A549 (cell line): ENCODE measurements around the gene ST6GAL1. TPM values are rescaled to one million over a fixed set of nuclear protein-coding genes. Genes with fewer than 3 reads are reported as not detected.

Experiments
- ATAC-seq, 2 experiments: fragments of 200-7000 bp in 1 of 2; fragments of >200 bp in 1 of 2; cut with Nextera tagmentation in 1 of 2; cut with Tn5 transposase in 1 of 2; 3 replicates each; pipeline versions ENCODE4 v1.8.0 to v1.9.1; 2018 to 2020; ENCODE audit warnings: mild to moderate bottlenecking in 1 of 2, moderate library complexity in 1 of 2
- CTCF ChIA-PET: fragments of 300-600 bp; sonication (Branson Sonifier 250); formaldehyde crosslinking; extraction: SDS; loops from one replicate; lab custom pipeline; 2021; ENCODE audit warnings: antibody characterized with exemption, inconsistent platforms; lab: Yijun Ruan, JAX
- POLR2A ChIA-PET: fragments of 350-600 bp; formaldehyde crosslinking; extraction: SDS; loops from one replicate; lab custom pipeline; 2021; ENCODE audit warnings: antibody characterized with exemption, inconsistent platforms; lab: Yijun Ruan, JAX
- DNase-seq, 2 experiments: peaks; one replicate each; pipeline versions ENCODE4 v3.0.0 to v3.0.0-alpha.2; 2011 to 2016; ENCODE audit warnings: low read depth in 1 of 2, low spot score in 1 of 2
- FAIRE-seq: peaks from 2 replicates; lab custom pipeline; 2011; peaks lifted over from hg19 to GRCh38; lab: Jason Lieb, UNC
- H3K27ac ChIP-seq, 2 experiments: fragments of >200 bp; sonication (Bioruptor Twin); formaldehyde crosslinking; 3 replicates each; pipeline ENCODE4 v1.5.1; 2016 to 2017
- H3K4me1 ChIP-seq: fragments of >200 bp; sonication (Bioruptor Twin); formaldehyde crosslinking; 3 replicates; pipeline ENCODE4 v1.6.1; 2016
- H3K4me2 ChIP-seq: fragments of >200 bp; sonication (Bioruptor Twin); formaldehyde crosslinking; 3 replicates; pipeline ENCODE4 v1.6.1; 2016
- H3K4me3 ChIP-seq: fragments of >200 bp; sonication (Bioruptor Twin); formaldehyde crosslinking; 3 replicates; pipeline ENCODE4 v1.5.1; 2016
- H3K9me3 ChIP-seq: fragments of >200 bp; sonication (Bioruptor Twin); formaldehyde crosslinking; 3 replicates; pipeline ENCODE4 v1.6.1; 2016
- BHLHE40 ChIP-seq: IDR thresholded peaks from 2 replicates; pipeline ENCODE4 v1.6.1; 2012; ENCODE audit warnings: low read depth, low read length, inconsistent platforms
- CBX2 ChIP-seq: fragments of 200-600 bp; sonication (generic); IDR thresholded peaks from 2 replicates; pipeline ENCODE4 v1.6.1; 2016; ENCODE audit warnings: low read depth, mild to moderate bottlenecking, borderline replicate concordance
- CHD4 ChIP-seq: fragments of 200-600 bp; sonication (generic); IDR thresholded peaks from 2 replicates; pipeline ENCODE4 v1.6.1; 2016; ENCODE audit warnings: antibody characterized with exemption, mild to moderate bottlenecking, borderline replicate concordance
- ESRRA ChIP-seq: fragments of 150-350 bp; IDR thresholded peaks from 2 replicates; pipeline ENCODE4 v1.6.1; 2014; ENCODE audit warnings: mild to moderate bottlenecking, low read length, borderline replicate concordance
- FOSL2 ChIP-seq, 2 experiments: fragments of 450-650 bp in 1 of 2; fragments of >200 bp in 1 of 2; sonication (Bioruptor Twin) in 1 of 2; formaldehyde crosslinking; IDR thresholded peaks; 2 replicates each; pipeline versions ENCODE4 v1.5.0 to v1.6.1; 2016 to 2020; ENCODE audit warnings: mild to moderate bottlenecking in 1 of 2, moderate library complexity in 1 of 2
- GATA3 ChIP-seq: IDR thresholded peaks from 2 replicates; pipeline ENCODE4 v1.6.1; 2012; ENCODE audit warnings: borderline replicate concordance
- HOXB13 ChIP-seq: fragments of 250-450 bp; sonication (Bioruptor Pico); IDR thresholded peaks from 2 replicates; pipeline ENCODE4 v1.5.0; 2020; ENCODE audit warnings: low read depth, mild to moderate bottlenecking, moderate library complexity
- JUNB ChIP-seq: fragments of >200 bp; sonication (Bioruptor Twin); formaldehyde crosslinking; IDR thresholded peaks from 2 replicates; pipeline ENCODE4 v1.6.1; 2016
- KDM1A ChIP-seq: fragments of 200-600 bp; sonication (generic); IDR thresholded peaks from 2 replicates; pipeline ENCODE4 v1.6.1; 2016; ENCODE audit warnings: low read depth, mild to moderate bottlenecking
- MAFK ChIP-seq: fragments of 450-650 bp; IDR thresholded peaks from 2 replicates; pipeline ENCODE4 v1.6.1; 2014; ENCODE audit not compliant: partially characterized antibody
- MAZ ChIP-seq: fragments of 150-350 bp; IDR thresholded peaks from 2 replicates; pipeline ENCODE4 v1.6.1; 2014; ENCODE audit warnings: antibody characterized with exemption, low read depth, low read length, borderline replicate concordance
- MYC ChIP-seq: IDR thresholded peaks from 2 replicates; pipeline ENCODE4 v1.6.1; 2012; ENCODE audit warnings: mild to moderate bottlenecking, inconsistent platforms, low read length, improper control_type of control experiment, borderline replicate concordance
- NFE2L2 ChIP-seq: fragments of 150-350 bp; conservative IDR thresholded peaks from 2 replicates; pipeline ENCODE4 v1.6.1; 2014; ENCODE audit warnings: low read length
- NPAS2 ChIP-seq: fragments of 250-450 bp; sonication (Bioruptor Pico); IDR thresholded peaks from 2 replicates; pipeline ENCODE4 v1.8.0; 2022; ENCODE audit warnings: mild to moderate bottlenecking, moderate library complexity, borderline replicate concordance
- NR3C1 ChIP-seq: fragments of >200 bp; sonication (Bioruptor Twin); formaldehyde crosslinking; IDR thresholded peaks from 3 replicates; pipeline ENCODE4 v1.6.1; 2017
- POLR2A ChIP-seq: IDR thresholded peaks from 2 replicates; pipeline ENCODE4 v1.6.1; 2012; ENCODE audit warnings: mild to moderate bottlenecking, low read length
- POLR2AphosphoS2 ChIP-seq: conservative IDR thresholded peaks from 2 replicates; pipeline ENCODE4 v1.6.1; 2012; ENCODE audit warnings: low read length, improper control_type of control experiment, inconsistent platforms
- RFX5 ChIP-seq: fragments of 450-650 bp; IDR thresholded peaks from 2 replicates; pipeline ENCODE4 v1.7.1; 2014; ENCODE audit warnings: antibody characterized with exemption, mild to moderate bottlenecking, moderate library complexity
- RNF2 ChIP-seq: fragments of 200-600 bp; sonication (generic); IDR thresholded peaks from 2 replicates; pipeline ENCODE4 v1.6.1; 2016; ENCODE audit warnings: low read depth, mild to moderate bottlenecking, antibody characterized with exemption, moderate library complexity, borderline replicate concordance
- TFCP2L1 ChIP-seq: fragments of 250-450 bp; sonication (Bioruptor Pico); IDR thresholded peaks from 2 replicates; pipeline ENCODE4 v1.5.0; 2021; ENCODE audit warnings: mild to moderate bottlenecking
- TP53 ChIP-seq: fragments of 250-450 bp; sonication (Bioruptor Pico); IDR thresholded peaks from 2 replicates; pipeline ENCODE4 v1.5.0; 2021; ENCODE audit warnings: mild to moderate bottlenecking, moderate library complexity
- ZSCAN20 ChIP-seq: fragments of 250-450 bp; sonication (Bioruptor Pico); IDR thresholded peaks from 2 replicates; pipeline ENCODE4 v1.8.0; 2022; ENCODE audit warnings: mild to moderate bottlenecking, moderate library complexity
- WGBS: methylation state at CpG from one replicate; pipeline ENCODE4 v1.1.6; 2017; ENCODE audit errors: missing lambda C conversion rate; 5-methylcytosine and 5-hydroxymethylcytosine counted together
- polyA plus RNA-seq, 4 experiments: library from polyadenylated mRNA; depleted of rRNA in 3 of 4; stranded (reverse); fragments of >200 nt; fragmentation: RNase III in 1 of 4; extraction: RNeasy Plus Mini Kit Qiagen cat#74134 plus additional on column Dnase treatment in 1 of 4; gene quantifications; 2 replicates in 3 of 4; 3 replicates in 1 of 4; pipeline ENCODE4 v1.2.3, GENCODE V29; 2011 to 2017
- TF ChIP-seq, protein P1 (sequence below): fragments of 150-350 bp; IDR thresholded peaks from 2 replicates; pipeline ENCODE4 v1.6.1; 2014; ENCODE audit warnings: low read depth, mild to moderate bottlenecking, low read length
- TF ChIP-seq, protein P2 (sequence below): fragments of 200-600 bp; sonication (generic); IDR thresholded peaks from 2 replicates; pipeline ENCODE4 v1.6.1; 2016; ENCODE audit warnings: antibody characterized with exemption, mild to moderate bottlenecking, moderate library complexity
- TF ChIP-seq, protein P3 (sequence below): fragments of 250-450 bp; sonication (Bioruptor Pico); IDR thresholded peaks from 2 replicates; pipeline ENCODE4 v1.5.0; 2020; ENCODE audit warnings: low read depth, mild to moderate bottlenecking, moderate library complexity
- TF ChIP-seq, protein P4 (sequence below): fragments of >200 bp; sonication (Bioruptor Twin); formaldehyde crosslinking; IDR thresholded peaks from 2 replicates; pipeline ENCODE4 v1.6.1; 2016
- TF ChIP-seq, protein P5 (sequence below): fragments of >200 bp; sonication (Bioruptor Twin); formaldehyde crosslinking; IDR thresholded peaks from 3 replicates; pipeline ENCODE4 v1.6.1; 2016

ST6GAL1 gene
- polyA plus RNA-seq, 2 of the 4 experiments (the other 2 are of a cell fraction): 3.9 to 6.5 TPM

DNA sequence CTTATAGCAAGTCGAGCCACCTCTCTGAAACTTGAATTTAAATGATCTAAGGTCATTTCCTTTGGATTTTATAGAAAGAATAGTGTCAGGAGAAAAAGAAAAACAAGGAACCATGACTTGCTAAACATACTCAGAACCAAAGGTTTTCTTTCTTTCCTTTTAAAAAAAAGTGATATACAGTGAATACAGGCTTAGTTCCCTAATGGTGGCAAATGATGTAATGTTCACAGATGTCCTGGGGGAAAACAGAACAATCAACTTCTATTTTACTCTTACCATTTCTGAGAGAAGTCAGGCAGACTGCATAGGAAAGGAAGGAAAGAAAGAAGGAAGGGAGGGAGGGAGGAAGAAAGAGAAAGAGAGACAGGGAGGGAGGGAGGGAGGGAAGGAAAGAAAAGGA is 56.5 kb downstream of the ST6GAL1 start:
- no peaks in the 10 kb centered on the region for H3K9me3 ChIP-seq
- ChIA-PET CTCF (no interaction called here), POLR2A (no interaction called here)
- no peak for TF ChIP-seq POLR2A
- no peak for TF ChIP-seq MAZ
- TF ChIP-seq TP53 (CRISPR knock-in tag): no peak
- TF ChIP-seq NFE2L2: no peak
- TF ChIP-seq HOXB13 (CRISPR knock-in tag): no peak
- no peak for TF ChIP-seq POLR2AphosphoS2
- no peak for TF ChIP-seq GATA3
- no peak for TF ChIP-seq NPAS2 (CRISPR knock-in tag)
- TF ChIP-seq, protein P1, sequence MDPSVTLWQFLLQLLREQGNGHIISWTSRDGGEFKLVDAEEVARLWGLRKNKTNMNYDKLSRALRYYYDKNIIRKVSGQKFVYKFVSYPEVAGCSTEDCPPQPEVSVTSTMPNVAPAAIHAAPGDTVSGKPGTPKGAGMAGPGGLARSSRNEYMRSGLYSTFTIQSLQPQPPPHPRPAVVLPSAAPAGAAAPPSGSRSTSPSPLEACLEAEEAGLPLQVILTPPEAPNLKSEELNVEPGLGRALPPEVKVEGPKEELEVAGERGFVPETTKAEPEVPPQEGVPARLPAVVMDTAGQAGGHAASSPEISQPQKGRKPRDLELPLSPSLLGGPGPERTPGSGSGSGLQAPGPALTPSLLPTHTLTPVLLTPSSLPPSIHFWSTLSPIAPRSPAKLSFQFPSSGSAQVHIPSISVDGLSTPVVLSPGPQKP: no peak
- TF ChIP-seq JUNB: no peak
- no peak for TF ChIP-seq MAFK
- no peak for TF ChIP-seq ZSCAN20 (CRISPR knock-in tag)
- no peak for TF ChIP-seq CBX2
- TF ChIP-seq, protein P2, sequence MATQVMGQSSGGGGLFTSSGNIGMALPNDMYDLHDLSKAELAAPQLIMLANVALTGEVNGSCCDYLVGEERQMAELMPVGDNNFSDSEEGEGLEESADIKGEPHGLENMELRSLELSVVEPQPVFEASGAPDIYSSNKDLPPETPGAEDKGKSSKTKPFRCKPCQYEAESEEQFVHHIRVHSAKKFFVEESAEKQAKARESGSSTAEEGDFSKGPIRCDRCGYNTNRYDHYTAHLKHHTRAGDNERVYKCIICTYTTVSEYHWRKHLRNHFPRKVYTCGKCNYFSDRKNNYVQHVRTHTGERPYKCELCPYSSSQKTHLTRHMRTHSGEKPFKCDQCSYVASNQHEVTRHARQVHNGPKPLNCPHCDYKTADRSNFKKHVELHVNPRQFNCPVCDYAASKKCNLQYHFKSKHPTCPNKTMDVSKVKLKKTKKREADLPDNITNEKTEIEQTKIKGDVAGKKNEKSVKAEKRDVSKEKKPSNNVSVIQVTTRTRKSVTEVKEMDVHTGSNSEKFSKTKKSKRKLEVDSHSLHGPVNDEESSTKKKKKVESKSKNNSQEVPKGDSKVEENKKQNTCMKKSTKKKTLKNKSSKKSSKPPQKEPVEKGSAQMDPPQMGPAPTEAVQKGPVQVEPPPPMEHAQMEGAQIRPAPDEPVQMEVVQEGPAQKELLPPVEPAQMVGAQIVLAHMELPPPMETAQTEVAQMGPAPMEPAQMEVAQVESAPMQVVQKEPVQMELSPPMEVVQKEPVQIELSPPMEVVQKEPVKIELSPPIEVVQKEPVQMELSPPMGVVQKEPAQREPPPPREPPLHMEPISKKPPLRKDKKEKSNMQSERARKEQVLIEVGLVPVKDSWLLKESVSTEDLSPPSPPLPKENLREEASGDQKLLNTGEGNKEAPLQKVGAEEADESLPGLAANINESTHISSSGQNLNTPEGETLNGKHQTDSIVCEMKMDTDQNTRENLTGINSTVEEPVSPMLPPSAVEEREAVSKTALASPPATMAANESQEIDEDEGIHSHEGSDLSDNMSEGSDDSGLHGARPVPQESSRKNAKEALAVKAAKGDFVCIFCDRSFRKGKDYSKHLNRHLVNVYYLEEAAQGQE: no peak
- TF ChIP-seq, protein P3, sequence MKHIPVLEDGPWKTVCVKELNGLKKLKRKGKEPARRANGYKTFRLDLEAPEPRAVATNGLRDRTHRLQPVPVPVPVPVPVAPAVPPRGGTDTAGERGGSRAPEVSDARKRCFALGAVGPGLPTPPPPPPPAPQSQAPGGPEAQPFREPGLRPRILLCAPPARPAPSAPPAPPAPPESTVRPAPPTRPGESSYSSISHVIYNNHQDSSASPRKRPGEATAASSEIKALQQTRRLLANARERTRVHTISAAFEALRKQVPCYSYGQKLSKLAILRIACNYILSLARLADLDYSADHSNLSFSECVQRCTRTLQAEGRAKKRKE (CRISPR knock-in tag): no peak
- TF ChIP-seq ESRRA: no peak
- no peak for TF ChIP-seq BHLHE40
- peaks cover 8% of the 10 kb centered on the region for H3K4me1 ChIP-seq
- no peak overlapping the region for H3K4me3 ChIP-seq
- H3K27ac ChIP-seq: no peak overlapping the region
- FAIRE-seq (no peak), ATAC-seq (no peak), DNase-seq (no peak)
- 81% methylated on average over 1 of the region's 1 CpG for WGBS
- H3K4me2 ChIP-seq: no peak overlapping the region

DNA sequence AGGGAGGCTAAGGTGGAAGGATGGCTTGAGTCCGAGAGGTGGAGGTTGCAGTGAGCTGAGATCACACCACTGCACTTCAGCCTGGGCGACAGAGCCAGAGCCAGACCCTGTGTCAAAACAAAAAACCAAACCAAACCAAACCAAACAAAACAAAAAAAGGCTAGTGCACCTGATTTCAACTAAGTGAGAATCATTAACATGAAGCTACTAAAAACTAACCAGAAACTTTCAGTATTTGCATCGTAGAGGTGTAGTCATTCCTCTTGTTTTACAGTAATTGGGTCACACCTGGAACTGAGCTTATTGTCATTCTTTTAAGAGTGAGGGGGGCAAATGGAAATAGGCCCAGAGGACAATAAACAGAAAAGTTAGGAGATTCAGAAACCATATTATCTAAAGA is 58.5 kb downstream of the ST6GAL1 start:
- ChIA-PET CTCF (interaction anchor here (0.5 to 0.9 kb wide), 2 partner anchors 37 to 152 kb away, joined by 3 read pairs; no protein-coding TSS in a partner anchor), POLR2A (no interaction called here)
- DNase-seq (no peak), FAIRE-seq (no peak), ATAC-seq (no peak)
- no peak overlapping the region for H3K27ac ChIP-seq
- no peak overlapping the region for H3K4me3 ChIP-seq
- H3K9me3 ChIP-seq: no peaks in the 10 kb centered on the region
- peaks cover under 1% of the 10 kb centered on the region; the same call in 2 of the 3 replicates for H3K4me1 ChIP-seq
- no peak overlapping the region for H3K4me2 ChIP-seq
- WGBS: 94% methylated on average over 3 of the region's 3 CpGs
- TF ChIP-seq FOSL2 (IDR thresholded peaks at IDR 0.05) (no peak), FOSL2 (CRISPR knock-in tag; IDR thresholded peaks at IDR 0.05) (no peak), MYC (no peak), RFX5 (no peak), CHD4 (no peak), TP53 (CRISPR knock-in tag) (no peak), KDM1A (no peak), NR3C1 (no peak), MAZ (no peak), TFCP2L1 (CRISPR knock-in tag) (no peak), RNF2 (no peak)
- TF ChIP-seq, protein P2: no peak
- TF ChIP-seq, protein P4, sequence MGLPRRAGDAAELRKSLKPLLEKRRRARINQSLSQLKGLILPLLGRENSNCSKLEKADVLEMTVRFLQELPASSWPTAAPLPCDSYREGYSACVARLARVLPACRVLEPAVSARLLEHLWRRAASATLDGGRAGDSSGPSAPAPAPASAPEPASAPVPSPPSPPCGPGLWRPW: no peak
- TF ChIP-seq, protein P5, sequence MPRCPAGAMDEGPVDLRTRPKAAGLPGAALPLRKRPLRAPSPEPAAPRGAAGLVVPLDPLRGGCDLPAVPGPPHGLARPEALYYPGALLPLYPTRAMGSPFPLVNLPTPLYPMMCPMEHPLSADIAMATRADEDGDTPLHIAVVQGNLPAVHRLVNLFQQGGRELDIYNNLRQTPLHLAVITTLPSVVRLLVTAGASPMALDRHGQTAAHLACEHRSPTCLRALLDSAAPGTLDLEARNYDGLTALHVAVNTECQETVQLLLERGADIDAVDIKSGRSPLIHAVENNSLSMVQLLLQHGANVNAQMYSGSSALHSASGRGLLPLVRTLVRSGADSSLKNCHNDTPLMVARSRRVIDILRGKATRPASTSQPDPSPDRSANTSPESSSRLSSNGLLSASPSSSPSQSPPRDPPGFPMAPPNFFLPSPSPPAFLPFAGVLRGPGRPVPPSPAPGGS: no peak
